SU-DHL-6 (cell line): Measurements from ENCODE around the gene GJB4.

ENCODE experiments used
- EZH2phosphoT487 ChIP-seq: fragments of 200-600 bp; sonication (generic), shearing (Covaris generic); conservative IDR thresholded peaks from 2 replicates; pipeline ENCODE4 v1.6.1; 2018; ENCODE audit warnings: mild to moderate bottlenecking, antibody characterized with exemption, low read length, moderate library complexity, mixed read lengths
- TF ChIP-seq, protein P1 (sequence below): fragments of 200-600 bp; sonication (generic); IDR thresholded peaks from one replicate; pipeline ENCODE4 v1.5.1; 2017; ENCODE audit warnings: antibody characterized with exemption, mild to moderate bottlenecking, low read length, moderate library complexity; ENCODE audit not compliant: insufficient read depth, poor library complexity, severe bottlenecking

DNA sequence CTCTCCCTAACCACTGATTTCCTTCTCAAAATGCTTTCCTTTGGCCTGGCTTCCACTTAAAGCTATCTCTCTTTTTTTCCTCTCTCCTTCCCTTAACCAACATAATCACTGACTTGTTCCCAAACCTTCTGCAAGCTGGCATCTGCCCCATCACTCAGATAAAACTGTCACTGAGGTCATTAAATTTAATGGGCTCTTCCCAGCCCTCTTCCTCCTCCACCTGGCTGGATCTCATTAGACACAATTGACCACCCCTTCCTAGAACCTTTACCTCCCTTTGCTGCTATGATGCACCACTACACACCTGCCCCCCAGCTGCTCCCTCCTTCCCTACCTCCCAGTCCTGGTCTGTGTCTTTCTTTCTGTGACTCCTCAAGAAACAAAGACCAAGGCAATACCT lies 48.7 kb upstream of the GJB4 start:
- TF ChIP-seq, protein P1, sequence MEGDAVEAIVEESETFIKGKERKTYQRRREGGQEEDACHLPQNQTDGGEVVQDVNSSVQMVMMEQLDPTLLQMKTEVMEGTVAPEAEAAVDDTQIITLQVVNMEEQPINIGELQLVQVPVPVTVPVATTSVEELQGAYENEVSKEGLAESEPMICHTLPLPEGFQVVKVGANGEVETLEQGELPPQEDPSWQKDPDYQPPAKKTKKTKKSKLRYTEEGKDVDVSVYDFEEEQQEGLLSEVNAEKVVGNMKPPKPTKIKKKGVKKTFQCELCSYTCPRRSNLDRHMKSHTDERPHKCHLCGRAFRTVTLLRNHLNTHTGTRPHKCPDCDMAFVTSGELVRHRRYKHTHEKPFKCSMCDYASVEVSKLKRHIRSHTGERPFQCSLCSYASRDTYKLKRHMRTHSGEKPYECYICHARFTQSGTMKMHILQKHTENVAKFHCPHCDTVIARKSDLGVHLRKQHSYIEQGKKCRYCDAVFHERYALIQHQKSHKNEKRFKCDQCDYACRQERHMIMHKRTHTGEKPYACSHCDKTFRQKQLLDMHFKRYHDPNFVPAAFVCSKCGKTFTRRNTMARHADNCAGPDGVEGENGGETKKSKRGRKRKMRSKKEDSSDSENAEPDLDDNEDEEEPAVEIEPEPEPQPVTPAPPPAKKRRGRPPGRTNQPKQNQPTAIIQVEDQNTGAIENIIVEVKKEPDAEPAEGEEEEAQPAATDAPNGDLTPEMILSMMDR: no peak
- TF ChIP-seq EZH2phosphoT487: no peak
